D341Med (cell line): Measurements from ENCODE around the gene P2RX6.
"Not testable (repeated sequence)": the region's sequence is repeated elsewhere in the genome, so short reads cannot be mapped to it uniquely, and the experiment has no call there.

Source experiments
- DNase-seq: peaks from one replicate; pipeline ENCODE4 v3.0.0; 2012; ENCODE audit warnings: low spot score

P2RX6 gene

DNA sequence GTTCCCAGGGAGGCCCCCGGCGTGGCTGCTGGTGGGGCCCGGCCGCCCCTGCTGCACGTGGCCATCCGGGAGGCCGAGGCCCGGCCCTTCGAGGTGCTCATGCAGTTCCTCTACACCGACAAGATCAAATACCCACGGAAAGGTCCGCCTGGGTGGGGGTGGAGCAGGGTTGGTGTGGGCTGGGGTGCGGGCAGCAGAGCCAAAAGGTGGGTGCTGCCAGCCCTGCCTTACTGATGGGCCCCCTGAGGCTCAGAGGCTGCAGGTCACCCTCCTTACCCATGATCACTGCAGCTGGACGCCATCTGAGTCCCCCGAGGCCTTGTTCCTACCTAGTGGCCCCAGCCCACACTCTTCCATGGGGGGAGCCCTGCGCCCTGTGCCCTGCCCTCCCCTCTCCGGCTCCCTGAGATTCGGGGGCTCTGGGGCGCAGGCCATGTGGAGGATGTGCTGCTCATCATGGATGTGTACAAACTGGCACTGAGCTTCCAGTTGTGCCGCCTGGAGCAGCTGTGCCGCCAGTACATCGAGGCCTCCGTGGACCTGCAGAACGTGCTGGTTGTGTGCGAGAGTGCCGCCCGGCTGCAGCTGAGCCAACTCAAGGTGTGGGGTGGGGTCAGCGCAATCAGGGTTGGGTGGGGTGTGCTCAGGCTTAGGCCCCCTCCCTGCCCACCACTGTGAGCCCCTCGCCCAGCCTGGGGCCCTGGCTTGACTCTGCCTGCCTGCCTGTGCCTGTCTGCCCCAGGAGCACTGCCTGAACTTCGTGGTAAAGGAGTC is 20.6 kb upstream of the P2RX6 start:
- DNase-seq, result no peak

DNA sequence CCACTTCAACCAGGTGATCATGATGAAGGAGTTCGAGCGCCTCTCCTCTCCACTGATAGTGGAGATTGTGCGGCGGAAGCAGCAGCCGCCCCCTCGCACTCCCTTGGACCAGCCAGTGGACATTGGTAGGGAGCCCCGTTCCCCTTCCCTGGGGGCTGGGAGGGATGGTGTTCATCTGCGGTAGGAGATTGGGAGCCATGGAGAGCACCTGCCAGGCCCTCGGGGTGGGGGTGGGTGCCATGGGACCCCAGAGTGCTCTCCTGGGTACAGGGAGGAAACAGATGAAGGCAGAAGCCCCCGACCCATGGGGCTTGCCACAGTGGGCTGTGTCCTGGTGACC is 20.1 kb upstream of the P2RX6 start:
- DNase-seq, result no peak

DNA sequence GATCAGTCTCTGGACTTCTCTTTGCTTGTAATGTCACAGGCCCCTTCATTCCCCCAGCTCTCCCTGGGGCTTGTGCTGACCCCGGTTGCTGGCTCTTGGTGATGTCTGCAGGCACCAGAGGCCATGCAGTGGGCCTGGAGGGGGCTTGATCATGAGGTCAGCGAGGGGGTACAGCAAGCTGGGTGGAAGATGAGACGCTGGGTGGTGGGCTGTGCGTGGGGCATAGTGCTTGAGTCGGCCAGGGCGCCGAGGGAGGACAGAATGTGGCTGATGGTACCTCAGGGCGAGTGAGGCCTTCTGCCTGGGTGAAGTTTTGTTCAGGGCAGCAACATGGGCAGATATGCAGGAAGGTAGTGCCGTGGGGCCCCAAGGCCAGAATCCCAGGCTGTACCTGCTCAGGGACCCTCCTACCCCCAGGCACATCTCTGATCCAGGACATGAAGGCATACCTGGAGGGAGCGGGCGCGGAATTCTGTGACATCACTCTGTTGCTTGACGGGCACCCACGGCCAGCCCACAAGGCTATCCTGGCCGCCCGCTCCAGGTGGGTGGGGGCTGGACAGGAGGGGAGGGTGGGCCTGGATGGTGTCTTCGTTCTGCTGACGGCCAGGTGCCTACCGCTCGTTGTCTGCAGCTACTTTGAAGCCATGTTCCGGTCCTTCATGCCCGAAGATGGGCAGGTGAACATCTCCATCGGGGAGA is 19.5 kb upstream of the P2RX6 start:
- no peak for DNase-seq

DNA sequence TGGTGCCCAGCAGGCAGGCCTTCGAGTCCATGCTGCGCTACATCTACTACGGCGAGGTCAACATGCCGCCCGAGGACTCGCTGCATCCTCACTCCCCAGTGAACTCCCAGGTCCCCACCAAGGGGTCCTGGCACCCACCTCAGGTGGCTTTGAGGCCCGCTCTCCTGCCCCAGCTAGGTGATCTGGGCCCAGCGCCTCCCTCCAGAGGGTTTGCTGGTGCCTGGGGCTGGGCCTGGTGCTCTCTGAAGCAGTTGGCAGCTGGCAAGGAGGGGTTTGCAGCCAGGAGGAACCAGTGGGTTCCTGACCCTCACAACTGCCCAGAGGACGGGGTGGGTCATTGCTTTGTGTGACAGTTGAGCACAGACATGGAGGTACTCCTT is 18.9 kb upstream of the P2RX6 start:
- DNase-seq, result no peak

DNA sequence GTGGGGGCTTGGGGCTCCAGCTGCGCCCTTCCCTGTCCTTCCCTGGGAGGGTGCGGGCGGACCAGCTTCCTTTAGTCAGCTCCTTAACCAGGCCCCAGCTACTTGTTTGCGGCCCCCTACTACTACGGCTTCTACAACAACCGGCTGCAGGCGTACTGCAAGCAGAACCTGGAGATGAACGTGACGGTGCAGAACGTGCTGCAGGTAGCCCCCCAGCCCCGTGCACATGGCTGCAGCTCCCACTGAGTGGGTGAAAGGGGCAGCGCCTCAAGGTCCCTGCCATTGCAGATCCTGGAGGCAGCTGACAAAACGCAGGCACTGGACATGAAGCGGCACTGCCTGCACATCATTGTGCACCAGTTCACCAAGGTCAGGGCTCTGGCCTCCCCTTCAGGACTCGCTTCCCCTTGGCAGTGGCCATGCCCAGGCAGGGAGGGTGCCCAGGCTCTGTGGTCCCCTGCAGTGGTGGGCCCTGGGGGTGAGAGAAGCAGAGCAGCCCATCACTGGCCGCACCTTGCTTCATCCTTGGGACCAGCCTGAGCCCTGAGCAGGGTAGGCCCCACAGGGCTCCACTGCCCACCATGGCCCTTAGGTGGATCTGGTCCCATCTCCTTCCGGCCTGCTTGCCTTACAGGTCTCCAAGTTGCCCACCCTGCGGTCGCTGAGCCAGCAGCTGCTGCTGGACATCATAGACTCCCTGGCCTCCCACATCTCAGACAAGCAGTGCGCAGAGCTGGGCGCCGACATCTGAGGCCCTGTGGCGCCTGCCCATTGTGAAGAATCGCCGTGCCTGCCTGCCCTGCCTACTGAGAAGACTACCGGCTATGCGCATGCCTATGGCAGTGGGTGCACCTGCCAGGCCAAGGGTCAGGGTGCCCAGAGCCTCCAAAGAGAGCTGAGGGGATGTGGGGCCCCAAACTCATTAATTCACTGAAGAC is 18.1 kb upstream of the P2RX6 start:
- no peak for DNase-seq

DNA sequence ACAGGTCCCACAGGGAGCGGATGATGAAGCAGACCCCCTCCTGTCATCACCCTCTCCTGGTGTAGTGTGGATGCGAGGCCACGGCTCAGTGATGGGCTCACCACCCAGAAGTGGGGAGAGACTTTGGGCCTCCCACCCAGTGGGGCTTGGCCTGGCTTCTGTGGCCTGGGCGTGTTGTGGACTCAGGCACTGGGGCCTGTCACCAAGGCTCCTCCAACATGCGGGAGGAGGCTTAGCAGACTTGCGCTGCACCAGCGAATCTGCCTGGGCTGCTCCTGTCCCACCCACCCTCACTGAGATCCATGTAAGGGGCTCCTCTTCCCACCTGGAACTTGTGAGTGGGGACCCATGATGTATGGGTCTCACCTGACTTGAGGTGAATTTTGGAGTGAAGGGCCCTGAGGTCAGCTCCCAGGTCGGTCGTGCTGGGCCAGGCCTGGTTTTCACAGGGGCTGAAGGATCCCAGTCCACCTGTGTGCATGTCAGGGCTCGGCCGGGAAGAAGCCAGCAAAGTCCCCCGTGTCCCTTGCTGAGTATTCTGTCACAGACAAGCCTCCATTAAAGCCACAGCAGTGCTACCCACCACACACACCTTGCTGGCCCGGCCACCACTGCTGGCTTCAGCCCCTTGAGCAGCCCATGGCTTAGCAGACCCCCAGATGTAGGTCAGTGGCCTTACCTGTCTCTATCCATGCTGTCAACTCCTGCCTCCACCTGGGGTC is 17.3 kb upstream of the P2RX6 start:
- DNase-seq, result no peak

DNA sequence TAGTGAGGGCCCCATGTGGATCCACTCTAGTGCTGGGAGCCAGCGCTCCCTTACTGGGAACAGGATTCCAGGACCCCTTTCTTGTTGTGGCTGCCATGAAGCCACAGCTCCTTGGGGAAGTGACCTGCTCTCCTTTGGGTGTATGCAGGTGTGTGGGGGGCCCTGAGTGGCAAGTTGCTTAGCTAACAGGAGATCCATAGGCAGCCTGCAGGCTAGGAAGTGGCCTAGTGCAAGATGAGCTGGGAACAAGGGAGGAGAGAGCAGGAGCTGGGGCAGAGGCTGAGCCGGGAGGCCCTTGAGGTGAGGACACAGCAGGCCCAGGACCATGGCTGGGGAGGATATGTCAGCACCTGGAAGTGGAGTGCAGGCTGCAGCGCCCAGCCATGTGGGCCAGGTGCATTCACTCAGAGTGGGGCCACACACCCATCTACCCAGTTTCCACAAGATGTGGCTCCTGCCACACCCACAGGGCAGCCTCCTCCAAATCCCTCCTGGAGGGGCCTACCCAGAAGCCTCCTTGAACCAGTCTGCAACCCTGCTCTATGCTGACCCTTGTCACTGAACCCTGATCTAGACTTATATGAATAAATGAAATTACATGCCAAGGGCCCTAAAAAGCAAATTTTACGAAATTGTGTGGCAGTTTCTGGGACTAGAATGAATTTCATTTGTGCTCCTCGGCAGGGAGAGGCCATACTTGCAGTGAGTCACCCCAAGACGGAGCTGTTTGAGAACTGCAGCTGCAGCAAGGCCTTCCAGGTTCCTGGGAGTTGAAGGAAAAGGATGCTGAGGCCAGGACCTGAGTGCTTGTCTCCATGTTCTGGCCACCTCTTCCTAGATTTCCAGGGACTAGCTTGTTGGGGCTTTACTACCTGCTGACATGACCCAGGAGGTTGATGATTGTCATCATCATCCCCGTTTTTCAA is 16.3 kb upstream of the P2RX6 start:
- no peak for DNase-seq

DNA sequence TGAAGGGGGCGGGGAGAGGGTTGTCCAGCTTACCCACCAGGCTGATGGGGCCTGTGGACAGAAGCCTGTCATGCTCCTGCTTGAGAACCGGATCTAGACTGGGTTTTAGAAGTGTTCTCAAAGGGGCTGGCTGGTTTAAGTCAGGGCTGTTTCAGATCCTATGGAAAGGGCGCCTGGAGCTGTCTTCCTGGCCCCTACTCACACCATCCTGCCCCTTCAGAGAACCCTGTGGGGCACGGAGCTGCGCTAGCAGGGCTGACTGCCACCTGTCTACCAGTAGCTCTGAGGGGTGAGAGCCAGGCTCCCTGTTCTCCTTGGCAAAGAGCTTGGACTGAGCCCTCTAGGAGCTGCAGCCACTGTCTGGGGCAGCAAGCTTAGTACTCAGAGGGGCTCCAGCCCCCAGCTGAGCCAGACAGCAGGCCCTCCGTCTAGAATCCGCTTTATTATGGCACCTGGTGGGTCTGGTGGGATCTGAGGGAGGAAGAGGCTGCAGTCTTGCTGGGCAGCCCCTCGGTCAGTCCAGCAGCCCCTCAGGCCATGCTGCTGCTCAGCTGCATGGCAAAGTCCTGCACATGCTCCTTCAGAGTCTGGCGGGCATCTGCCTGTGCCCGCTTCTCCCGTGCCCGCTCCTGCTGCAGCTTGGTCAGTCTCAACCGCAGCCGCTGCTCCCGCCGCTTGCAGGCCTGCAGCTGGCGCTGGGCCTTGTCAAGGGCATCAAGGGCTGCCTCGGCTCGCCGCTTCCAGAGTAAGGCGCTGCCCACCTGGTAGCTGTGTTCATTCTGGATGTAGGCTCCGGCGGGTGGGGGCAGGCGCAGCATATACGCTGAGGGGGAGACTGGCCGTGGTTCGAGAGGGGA is 15.4 kb upstream of the P2RX6 start:
- DNase-seq, result no peak

DNA sequence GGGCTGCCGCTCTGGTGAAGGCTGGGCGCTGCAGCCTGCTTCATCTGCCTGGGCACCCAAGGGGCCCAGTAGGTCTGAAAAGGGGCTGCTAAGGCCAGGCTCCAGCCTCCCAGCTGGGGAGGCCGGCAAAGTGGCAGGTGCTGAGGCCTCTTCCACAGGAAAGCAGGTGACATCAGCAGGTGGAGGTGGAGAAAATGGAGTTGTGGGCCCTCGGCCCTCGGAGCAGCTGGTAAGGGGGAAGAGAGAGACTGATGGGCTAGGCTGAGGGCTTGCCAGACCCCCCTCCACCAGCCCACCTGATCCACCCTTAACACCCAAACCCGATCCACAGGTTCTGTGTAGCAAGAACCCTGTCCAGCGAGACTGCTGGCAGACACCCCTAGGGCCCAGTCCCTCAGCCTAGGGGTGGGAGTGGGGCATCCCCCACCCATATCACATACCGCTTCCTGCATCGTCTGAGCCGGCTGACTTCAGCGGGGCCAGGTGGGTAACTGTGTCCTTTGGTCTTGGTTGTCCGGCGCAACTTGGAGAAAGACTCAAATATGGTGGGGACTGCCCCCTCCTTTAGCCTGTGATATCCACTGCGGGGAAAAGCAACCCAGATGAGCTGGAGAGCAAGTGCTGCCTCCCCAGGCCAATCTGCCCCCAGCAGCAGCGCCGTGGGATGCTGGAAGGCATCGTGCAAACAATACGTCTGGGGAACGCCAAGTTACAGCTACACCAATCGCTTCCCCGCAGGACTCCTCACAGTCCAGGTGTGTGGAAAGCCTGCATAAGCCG is 14.6 kb upstream of the P2RX6 start:
- no peak for DNase-seq

DNA sequence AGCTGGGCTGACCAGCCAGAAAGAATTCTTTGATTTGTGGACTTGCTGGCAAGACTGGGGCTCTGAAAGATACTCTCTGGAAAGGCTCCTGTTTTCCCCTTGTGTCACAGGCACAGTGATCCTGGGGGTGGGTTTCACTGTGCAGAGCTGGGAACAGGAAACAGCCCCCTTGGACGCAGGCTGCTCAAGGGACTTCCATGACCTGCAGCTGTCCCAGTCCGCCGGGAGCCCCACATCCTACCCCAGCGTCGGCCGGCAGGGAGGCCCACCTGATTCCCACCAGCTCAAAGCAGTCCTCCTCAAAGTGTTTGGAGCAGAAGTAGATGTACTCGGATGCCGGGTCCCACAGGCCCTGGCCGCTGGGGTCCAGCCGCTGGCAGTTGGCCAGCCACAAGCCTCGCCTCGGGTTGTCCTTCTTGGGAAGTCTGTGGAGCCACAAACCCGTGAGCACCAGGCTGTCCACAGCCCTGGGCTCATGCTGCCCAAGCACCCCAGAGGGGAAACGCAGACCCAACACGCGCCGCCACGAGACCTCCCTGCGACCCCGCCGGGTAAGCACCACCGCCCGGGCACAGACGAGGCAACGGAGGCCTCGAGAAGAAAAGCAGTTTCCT is 13.9 kb upstream of the P2RX6 start:
- no peak for DNase-seq

DNA sequence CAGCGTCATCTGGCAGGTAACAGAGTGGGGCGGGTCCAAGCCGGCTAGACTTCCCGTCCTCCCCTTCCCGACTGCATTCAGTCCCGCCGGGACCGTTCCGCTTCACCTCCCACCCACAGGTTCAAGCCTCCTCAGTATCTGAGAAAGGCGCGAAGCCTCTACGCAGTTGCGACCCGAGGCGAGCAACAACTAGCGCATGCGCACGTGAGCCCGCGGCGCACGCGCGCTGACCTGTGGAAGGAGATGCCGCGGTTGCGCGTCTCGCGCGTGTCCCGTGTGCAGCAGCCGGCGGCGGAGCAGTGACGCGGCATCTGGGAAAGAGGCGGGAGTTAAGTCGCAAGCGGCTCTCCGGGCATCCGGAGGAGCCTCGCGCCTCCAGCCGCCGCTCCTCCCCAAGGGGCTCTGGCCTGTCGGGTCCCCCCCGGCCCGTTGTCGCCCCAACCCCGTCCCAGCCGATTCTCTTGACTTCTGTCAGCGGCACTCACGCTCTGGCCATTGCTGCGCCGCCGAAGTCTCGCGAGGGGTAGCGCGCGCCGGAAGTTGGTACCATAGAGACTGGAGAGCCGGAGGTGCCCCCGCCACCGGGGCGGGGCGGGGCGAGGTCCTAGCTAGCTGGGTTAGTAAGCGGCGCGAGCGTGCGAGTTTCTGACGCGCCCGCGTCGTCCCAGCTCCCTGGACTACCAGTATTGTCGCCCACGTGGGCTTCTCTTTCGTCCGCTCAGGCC is 13.2 kb upstream of the P2RX6 start, which contains the start of gene THAP7:
Gene THAP7, minus strand, starts transcription at position 518 of the 725 bp plus-strand sequence. Its CDS starts 207 bp downstream, at position 311.
- peak; percentile 96 for DNase-seq

DNA sequence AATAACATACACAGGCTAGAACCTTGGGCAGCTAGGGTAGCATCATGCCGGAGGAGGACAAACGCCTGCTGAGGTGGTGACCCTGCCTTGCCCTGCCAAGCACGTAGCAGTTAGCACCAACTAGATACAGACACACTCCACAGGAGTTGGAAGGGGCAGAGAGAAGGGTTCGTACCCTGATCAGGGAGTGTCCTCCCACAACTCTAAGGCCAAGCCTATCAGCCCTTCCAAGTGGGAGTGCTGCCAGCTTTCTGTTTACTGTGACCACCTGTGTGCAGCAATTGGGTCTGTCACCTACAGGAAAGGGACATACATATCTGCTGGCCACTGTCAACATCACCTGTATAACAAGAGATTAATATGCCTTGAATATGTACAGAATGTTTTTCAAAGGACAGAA is 11.2 kb upstream of the P2RX6 start:
- DNase-seq, result no peak

DNA sequence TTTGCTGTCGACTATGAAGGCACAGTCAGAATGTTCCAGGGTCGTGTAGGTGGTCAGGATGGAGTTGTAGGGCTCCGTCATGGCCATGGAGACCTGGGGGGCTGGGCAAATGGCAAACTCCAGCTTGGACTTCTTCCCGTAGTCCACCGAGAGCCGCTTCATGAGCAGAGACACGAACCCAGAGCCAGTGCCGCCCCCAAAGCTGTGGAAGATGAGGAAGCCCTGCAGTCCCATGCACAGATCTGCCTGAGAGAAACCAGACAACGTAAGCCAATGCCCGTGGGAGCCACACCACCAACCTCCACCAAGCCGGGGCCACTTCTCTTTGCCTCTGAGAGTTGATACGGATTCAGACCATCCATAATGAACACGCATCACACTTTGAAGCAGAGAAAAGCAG is 5.8 kb upstream of the P2RX6 start:
- DNase-seq, result not testable (repeated sequence)

DNA sequence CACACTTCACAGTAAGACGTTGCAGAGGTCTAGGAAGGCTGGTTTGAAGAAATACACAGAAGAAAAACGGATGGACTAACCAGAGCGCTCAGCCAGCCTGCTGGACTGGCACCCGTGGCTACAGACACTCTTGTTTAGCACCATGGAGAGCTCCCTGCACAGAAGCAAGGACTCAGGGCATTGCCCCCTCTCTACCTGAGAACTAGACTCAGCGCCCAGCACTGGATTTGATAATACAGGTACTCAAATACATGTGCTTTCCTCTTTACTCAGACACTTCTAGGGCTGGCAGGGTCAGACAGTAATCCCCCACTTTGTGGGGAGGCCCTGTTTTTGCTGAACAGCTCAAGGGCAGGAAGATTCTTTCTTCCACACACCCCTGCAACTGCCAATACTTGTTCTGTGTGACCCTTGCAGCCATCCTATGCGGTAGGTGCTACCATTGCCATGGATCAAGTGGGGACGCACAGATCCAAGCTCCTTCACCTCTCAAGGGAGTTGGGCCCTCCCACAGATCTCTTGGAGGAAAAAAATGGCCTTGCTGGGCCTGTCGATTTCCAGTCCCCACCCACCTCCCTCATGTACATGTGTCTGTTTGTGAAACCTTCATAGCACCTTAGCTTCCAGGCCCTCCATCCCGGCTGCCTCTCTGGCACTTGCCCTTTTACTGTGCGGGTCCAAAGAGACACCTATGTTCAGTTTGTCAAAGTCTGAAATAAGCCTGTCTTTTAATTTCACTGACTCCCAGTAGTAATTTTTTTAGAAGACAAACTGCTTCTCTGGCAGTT is 5.1 kb upstream of the P2RX6 start:
- no peak for DNase-seq

DNA sequence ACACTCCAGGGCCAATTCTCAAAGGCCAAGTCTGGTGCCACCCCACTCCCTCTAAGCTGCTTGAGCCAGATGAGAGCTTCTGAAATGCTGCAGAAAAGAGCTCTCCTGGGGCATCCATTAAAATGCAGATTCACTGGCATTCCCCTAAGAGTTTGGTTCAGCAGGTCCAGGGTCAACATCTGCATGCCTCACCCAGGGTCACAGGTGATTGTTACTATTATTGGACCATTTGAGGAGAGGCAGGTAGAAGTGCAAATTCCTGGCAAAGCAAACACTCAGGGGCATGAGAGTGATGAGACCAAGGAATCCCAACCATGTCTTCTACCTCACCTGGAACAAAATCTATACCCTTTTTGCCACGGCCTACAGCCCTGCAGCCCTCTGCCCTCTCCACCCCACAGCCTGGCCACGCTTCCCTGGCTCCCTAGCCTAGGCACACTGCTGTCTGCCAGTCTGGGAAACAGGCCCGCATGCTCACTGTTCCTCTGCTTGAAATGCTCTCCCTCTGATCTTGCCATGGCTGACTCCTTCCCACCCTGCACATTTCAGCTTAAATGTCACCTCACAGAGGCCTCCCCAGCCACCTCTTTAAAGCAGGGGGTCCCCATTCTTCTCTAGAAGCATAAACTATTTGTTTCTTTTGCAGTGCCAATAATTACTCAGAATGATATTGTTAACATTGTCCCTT is 4.4 kb upstream of the P2RX6 start:
- no peak for DNase-seq
